ENCODE data around the gene XPNPEP1. TPM values are rescaled to one million over a fixed set of nuclear protein-coding genes. Genes with fewer than 3 reads are reported as not detected.
"Not testable (repeated sequence)": the region's sequence is repeated elsewhere in the genome, so short reads cannot be mapped to it uniquely, and the experiment has no call there.

XPNPEP1 gene
- total RNA-seq, 1 donor from 2014 or later = 51.4 TPM

- Mint-ChIP-seq H3K4me3 (ENCODE audit: unreplicated experiment) (no peak overlapping the region), H3K36me3 (ENCODE audit: unreplicated experiment) (no peaks in the 10 kb centered on the region), H3K9me3 (ENCODE audit: unreplicated experiment) (peaks cover 2% of the 10 kb centered on the region), H3K27ac (ENCODE audit: unreplicated experiment) (no peak overlapping the region), H3K4me1 (ENCODE audit: low read depth, unreplicated experiment) (peaks cover 3% of the 10 kb centered on the region), H3K27me3 (ENCODE audit: unreplicated experiment) (peaks cover 3% of the 10 kb centered on the region)
- no peak for TF ChIP-seq CTCF (IDR thresholded peaks at IDR 0.05; ENCODE audit: partially characterized antibody, unreplicated experiment)
- DNase-seq = no peak
Observed at GRCh38 chr10:109924967-109925620, 1.8 kb upstream of the XPNPEP1 start.

- H3K27ac Mint-ChIP-seq (ENCODE audit: unreplicated experiment) = no peak overlapping the region
- peaks cover 3% of the 10 kb centered on the region for H3K27me3 Mint-ChIP-seq (ENCODE audit: unreplicated experiment)
- peaks cover 3% of the 10 kb centered on the region for H3K4me1 Mint-ChIP-seq (ENCODE audit: low read depth, unreplicated experiment)
- no peaks in the 10 kb centered on the region for H3K36me3 Mint-ChIP-seq (ENCODE audit: unreplicated experiment)
- no peak for DNase-seq
- no peaks in the 10 kb centered on the region for H3K9me3 Mint-ChIP-seq (ENCODE audit: unreplicated experiment)
- TF ChIP-seq CTCF (IDR thresholded peaks at IDR 0.05; ENCODE audit: partially characterized antibody, unreplicated experiment) = no peak
- H3K4me3 Mint-ChIP-seq (ENCODE audit: unreplicated experiment) = peak overlapping the region; percentile 53
Observed at GRCh38 chr10:109924087-109924486, 776 bp upstream of the XPNPEP1 start.

GRCh38 chr10:109922358-109922975 is 844 bp downstream of the XPNPEP1 start:
- no peak for DNase-seq
- Mint-ChIP-seq H3K9me3 (ENCODE audit: unreplicated experiment) (no peaks in the 10 kb centered on the region), H3K27ac (ENCODE audit: unreplicated experiment) (peak overlapping the region; percentile 33), H3K27me3 (ENCODE audit: unreplicated experiment) (peaks cover 3% of the 10 kb centered on the region), H3K4me3 (ENCODE audit: unreplicated experiment) (peak overlapping the region; percentile 90), H3K36me3 (ENCODE audit: unreplicated experiment) (no peaks in the 10 kb centered on the region), H3K4me1 (ENCODE audit: low read depth, unreplicated experiment) (peaks cover 3% of the 10 kb centered on the region)
- TF ChIP-seq CTCF (IDR thresholded peaks at IDR 0.05; ENCODE audit: partially characterized antibody, unreplicated experiment) = no peak

GRCh38 chr10:109920016-109920415 is 3.3 kb downstream of the XPNPEP1 start:
- Mint-ChIP-seq H3K4me3 (ENCODE audit: unreplicated experiment) (no peak overlapping the region), H3K27me3 (ENCODE audit: unreplicated experiment) (peaks cover 3% of the 10 kb centered on the region), H3K4me1 (ENCODE audit: low read depth, unreplicated experiment) (peaks cover 5% of the 10 kb centered on the region), H3K9me3 (ENCODE audit: unreplicated experiment) (no peaks in the 10 kb centered on the region), H3K27ac (ENCODE audit: unreplicated experiment) (no peak overlapping the region), H3K36me3 (ENCODE audit: unreplicated experiment) (peaks cover 5% of the 10 kb centered on the region)
- no peak for DNase-seq
- no peak for TF ChIP-seq CTCF (IDR thresholded peaks at IDR 0.05; ENCODE audit: partially characterized antibody, unreplicated experiment)

- Mint-ChIP-seq H3K27me3 (ENCODE audit: unreplicated experiment) (peaks cover 3% of the 10 kb centered on the region), H3K4me1 (ENCODE audit: low read depth, unreplicated experiment) (peaks cover 5% of the 10 kb centered on the region), H3K36me3 (ENCODE audit: unreplicated experiment) (peaks cover 5% of the 10 kb centered on the region), H3K9me3 (ENCODE audit: unreplicated experiment) (peaks cover 1% of the 10 kb centered on the region), H3K4me3 (ENCODE audit: unreplicated experiment) (no peak overlapping the region), H3K27ac (ENCODE audit: unreplicated experiment) (no peak overlapping the region)
- no peak for DNase-seq
- no peak for TF ChIP-seq CTCF (IDR thresholded peaks at IDR 0.05; ENCODE audit: partially characterized antibody, unreplicated experiment)
Observed at GRCh38 chr10:109919220-109919619, 4.1 kb downstream of the XPNPEP1 start.

- not testable (repeated sequence) for H3K36me3 Mint-ChIP-seq (ENCODE audit: unreplicated experiment); DNase-seq; H3K4me1 Mint-ChIP-seq (ENCODE audit: low read depth, unreplicated experiment); H3K27ac Mint-ChIP-seq (ENCODE audit: unreplicated experiment); H3K9me3 Mint-ChIP-seq (ENCODE audit: unreplicated experiment); H3K27me3 Mint-ChIP-seq (ENCODE audit: unreplicated experiment); H3K4me3 Mint-ChIP-seq (ENCODE audit: unreplicated experiment)
Observed at GRCh38 chr10:109918707-109919106, 4.6 kb downstream of the XPNPEP1 start.
